Neural cell (in vitro differentiated cells): ENCODE measurements around the gene SLC29A3. TPM values are rescaled to one million over a fixed set of nuclear protein-coding genes. Genes with fewer than 3 reads are reported as not detected.

Experiments used
- H2AFZ ChIP-seq: fragments of 200-600, 300-800 bp; sonication (generic), shearing (Covaris generic); 2 replicates; pipeline ENCODE4 v1.6.0; 2014; ENCODE audit warnings: low read depth, mild to moderate bottlenecking, antibody characterized with exemption, low read length, moderate library complexity
- H3F3A ChIP-seq: fragments of 200-600 bp; shearing (Covaris generic); 2 replicates; pipeline ENCODE4 v1.6.1; 2016; ENCODE audit warnings: mild to moderate bottlenecking, moderate library complexity, mixed read lengths, antibody characterized with exemption, low read length; ENCODE audit not compliant: insufficient read depth, poor library complexity, severe bottlenecking
- H3K27ac ChIP-seq: fragments of 200-600, 300-800 bp; sonication (generic), shearing (Covaris generic); 2 replicates; pipeline ENCODE4 v1.5.1; 2014; ENCODE audit warnings: mild to moderate bottlenecking, low read length, moderate library complexity
- H3K27me3 ChIP-seq: fragments of 300-800, 200-600 bp; sonication (generic), shearing (Covaris generic); 2 replicates; pipeline ENCODE4 v1.6.0; 2014; ENCODE audit warnings: mild to moderate bottlenecking, low read depth, low read length, moderate library complexity; ENCODE audit not compliant: insufficient read depth
- H3K36me3 ChIP-seq: fragments of 300-800, 200-600 bp; sonication (generic), shearing (Covaris generic); 2 replicates; pipeline ENCODE4 v1.5.1; 2014; ENCODE audit warnings: mild to moderate bottlenecking, antibody characterized with exemption, low read length, moderate library complexity; ENCODE audit not compliant: insufficient read depth
- H3K4me2 ChIP-seq: fragments of 300-800, 200-600 bp; sonication (generic), shearing (Covaris generic); 2 replicates; pipeline ENCODE4 v1.6.0; 2014; ENCODE audit warnings: mild to moderate bottlenecking, low read length
- H3K4me3 ChIP-seq: fragments of 300-800, 200-600 bp; sonication (generic), shearing (Covaris generic); 2 replicates; pipeline ENCODE4 v1.5.1; 2014; ENCODE audit warnings: mild to moderate bottlenecking, low read length, moderate library complexity
- H3K79me2 ChIP-seq: fragments of 200-600 bp; shearing (Covaris generic); replicated peaks from 2 replicates; pipeline ENCODE4 v1.6.0; 2014; ENCODE audit warnings: mild to moderate bottlenecking, low read length, moderate library complexity; ENCODE audit not compliant: insufficient read depth
- H3K9ac ChIP-seq: fragments of 300-800, 200-600 bp; sonication (generic), shearing (Covaris generic); 2 replicates; pipeline ENCODE4 v1.6.1; 2016; ENCODE audit warnings: mild to moderate bottlenecking, low read length, mixed read lengths
- H3K9me2 ChIP-seq: fragments of 200-600 bp; shearing (Covaris generic); 2 replicates; pipeline ENCODE4 v1.6.1; 2016; ENCODE audit warnings: mild to moderate bottlenecking, low read length, mixed read lengths; ENCODE audit not compliant: insufficient read depth
- H3K9me3 ChIP-seq: fragments of 200-600, 300-800 bp; sonication (generic), shearing (Covaris generic); 2 replicates; pipeline ENCODE4 v1.6.1; 2016; ENCODE audit warnings: mild to moderate bottlenecking, mixed run types, low read length, moderate library complexity, mixed read lengths
- H4K20me1 ChIP-seq: fragments of 200-600 bp; shearing (Covaris generic); 2 replicates; pipeline ENCODE4 v1.6.1; 2016; ENCODE audit warnings: mild to moderate bottlenecking, mixed run types; ENCODE audit not compliant: insufficient read depth
- EP300 ChIP-seq: fragments of 450-650 bp; conservative IDR thresholded peaks from 2 replicates; pipeline ENCODE4 v1.6.1; 2014; ENCODE audit warnings: antibody characterized with exemption, mild to moderate bottlenecking, moderate library complexity; ENCODE audit not compliant: poor library complexity, severe bottlenecking
- EZH2 ChIP-seq: fragments of 200-600, 300-800 bp; shearing (Covaris generic), sonication (generic); IDR thresholded peaks from 2 replicates; pipeline ENCODE4 v1.6.1; 2014; ENCODE audit warnings: antibody characterized with exemption, low read length, borderline replicate concordance, mild to moderate bottlenecking; ENCODE audit not compliant: insufficient read depth, poor library complexity, severe bottlenecking
- MXI1 ChIP-seq: fragments of 450-650 bp; conservative IDR thresholded peaks from 2 replicates; pipeline ENCODE4 v1.6.1; 2014; ENCODE audit warnings: antibody characterized with exemption, mild to moderate bottlenecking; ENCODE audit not compliant: poor library complexity, severe bottlenecking
- POLR2AphosphoS5 ChIP-seq: IDR thresholded peaks from 2 replicates; pipeline ENCODE4 v1.6.1; 2012
- RAD21 ChIP-seq: fragments of 450-650 bp; conservative IDR thresholded peaks from 2 replicates; pipeline ENCODE4 v1.6.1; 2014; ENCODE audit warnings: antibody characterized with exemption, mild to moderate bottlenecking, moderate library complexity
- SMC3 ChIP-seq: fragments of 450-650 bp; conservative IDR thresholded peaks from 2 replicates; pipeline ENCODE4 v1.6.1; 2014; ENCODE audit warnings: antibody characterized with exemption, mild to moderate bottlenecking, moderate library complexity; ENCODE audit not compliant: poor library complexity
- TAF1 ChIP-seq: IDR thresholded peaks from 2 replicates; pipeline ENCODE4 v1.6.1; 2012; ENCODE audit warnings: low read depth
- polyA plus RNA-seq: library from polyadenylated mRNA; depleted of rRNA; stranded (reverse); fragments of >200 nt; gene quantifications from 2 replicates; pipeline ENCODE4 v1.2.3, GENCODE V29; 2014
- TF ChIP-seq, protein P1 (sequence below): IDR thresholded peaks from 2 replicates; pipeline ENCODE4 v1.6.1; 2012; ENCODE audit warnings: borderline replicate concordance
- TF ChIP-seq, protein P2 (sequence below): fragments of 450-650 bp; IDR thresholded peaks from 2 replicates; pipeline ENCODE4 v1.5.1; 2014; ENCODE audit warnings: antibody characterized with exemption, mild to moderate bottlenecking, moderate library complexity; ENCODE audit not compliant: poor library complexity, severe bottlenecking

SLC29A3 gene
- polyA plus RNA-seq, 1 donor from 2014 or later, result 2.3 TPM

DNA sequence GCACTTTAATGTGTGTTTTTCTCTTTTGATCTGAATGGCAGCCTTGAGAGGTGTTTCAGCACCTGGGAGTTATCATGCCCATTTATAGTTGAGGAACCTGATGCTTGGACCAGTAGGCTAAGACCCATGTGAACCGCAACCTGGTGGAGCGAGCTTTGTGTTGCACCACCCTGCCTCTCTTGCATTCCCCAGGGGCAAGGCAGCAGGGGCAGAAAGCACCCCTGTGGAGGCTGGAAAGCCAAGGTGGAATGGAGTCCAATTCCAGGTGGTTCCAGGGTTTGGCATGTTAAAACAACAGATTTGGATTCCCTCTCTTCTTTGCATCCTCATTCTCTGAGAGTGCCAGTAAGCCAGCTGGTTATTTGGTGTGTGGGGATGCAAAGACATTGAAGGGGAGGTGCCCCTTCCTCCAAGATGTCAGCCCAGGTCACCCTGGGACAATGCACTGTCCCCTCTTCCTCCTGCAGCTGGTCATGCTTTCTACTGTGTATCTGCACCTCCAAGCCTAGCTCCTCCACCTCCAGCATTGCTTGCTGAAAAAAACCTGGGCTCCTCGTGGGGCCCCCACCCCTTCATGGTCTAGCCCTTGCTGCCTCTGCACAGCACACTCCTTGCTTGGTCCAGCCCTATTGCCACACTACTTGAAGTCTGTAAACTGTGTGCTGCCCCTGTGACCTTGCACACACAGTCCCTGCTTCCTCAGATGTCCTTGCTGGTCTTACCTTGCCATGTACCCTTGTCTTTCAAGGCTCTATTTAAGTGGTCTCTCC is 72.0 kb downstream of the SLC29A3 start:
- no peak overlapping the region for H3K27ac ChIP-seq
- no peaks in the 10 kb centered on the region for H3K9me3 ChIP-seq
- no peak overlapping the region for H3K4me3 ChIP-seq
- no peaks in the 10 kb centered on the region for H3K79me2 ChIP-seq
- H3K27me3 ChIP-seq, result no peaks in the 10 kb centered on the region
- H4K20me1 ChIP-seq, result no peaks in the 10 kb centered on the region
- no peak overlapping the region for H3K9ac ChIP-seq
- TF ChIP-seq RAD21, result no peak
- no peak for TF ChIP-seq POLR2AphosphoS5
- no peak for TF ChIP-seq EP300
- TF ChIP-seq, protein P1, sequence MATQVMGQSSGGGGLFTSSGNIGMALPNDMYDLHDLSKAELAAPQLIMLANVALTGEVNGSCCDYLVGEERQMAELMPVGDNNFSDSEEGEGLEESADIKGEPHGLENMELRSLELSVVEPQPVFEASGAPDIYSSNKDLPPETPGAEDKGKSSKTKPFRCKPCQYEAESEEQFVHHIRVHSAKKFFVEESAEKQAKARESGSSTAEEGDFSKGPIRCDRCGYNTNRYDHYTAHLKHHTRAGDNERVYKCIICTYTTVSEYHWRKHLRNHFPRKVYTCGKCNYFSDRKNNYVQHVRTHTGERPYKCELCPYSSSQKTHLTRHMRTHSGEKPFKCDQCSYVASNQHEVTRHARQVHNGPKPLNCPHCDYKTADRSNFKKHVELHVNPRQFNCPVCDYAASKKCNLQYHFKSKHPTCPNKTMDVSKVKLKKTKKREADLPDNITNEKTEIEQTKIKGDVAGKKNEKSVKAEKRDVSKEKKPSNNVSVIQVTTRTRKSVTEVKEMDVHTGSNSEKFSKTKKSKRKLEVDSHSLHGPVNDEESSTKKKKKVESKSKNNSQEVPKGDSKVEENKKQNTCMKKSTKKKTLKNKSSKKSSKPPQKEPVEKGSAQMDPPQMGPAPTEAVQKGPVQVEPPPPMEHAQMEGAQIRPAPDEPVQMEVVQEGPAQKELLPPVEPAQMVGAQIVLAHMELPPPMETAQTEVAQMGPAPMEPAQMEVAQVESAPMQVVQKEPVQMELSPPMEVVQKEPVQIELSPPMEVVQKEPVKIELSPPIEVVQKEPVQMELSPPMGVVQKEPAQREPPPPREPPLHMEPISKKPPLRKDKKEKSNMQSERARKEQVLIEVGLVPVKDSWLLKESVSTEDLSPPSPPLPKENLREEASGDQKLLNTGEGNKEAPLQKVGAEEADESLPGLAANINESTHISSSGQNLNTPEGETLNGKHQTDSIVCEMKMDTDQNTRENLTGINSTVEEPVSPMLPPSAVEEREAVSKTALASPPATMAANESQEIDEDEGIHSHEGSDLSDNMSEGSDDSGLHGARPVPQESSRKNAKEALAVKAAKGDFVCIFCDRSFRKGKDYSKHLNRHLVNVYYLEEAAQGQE, result no peak
- TF ChIP-seq MXI1, result no peak
- no peak for TF ChIP-seq SMC3
- TF ChIP-seq TAF1, result no peak
- TF ChIP-seq EZH2, result no peak
- TF ChIP-seq, protein P2, sequence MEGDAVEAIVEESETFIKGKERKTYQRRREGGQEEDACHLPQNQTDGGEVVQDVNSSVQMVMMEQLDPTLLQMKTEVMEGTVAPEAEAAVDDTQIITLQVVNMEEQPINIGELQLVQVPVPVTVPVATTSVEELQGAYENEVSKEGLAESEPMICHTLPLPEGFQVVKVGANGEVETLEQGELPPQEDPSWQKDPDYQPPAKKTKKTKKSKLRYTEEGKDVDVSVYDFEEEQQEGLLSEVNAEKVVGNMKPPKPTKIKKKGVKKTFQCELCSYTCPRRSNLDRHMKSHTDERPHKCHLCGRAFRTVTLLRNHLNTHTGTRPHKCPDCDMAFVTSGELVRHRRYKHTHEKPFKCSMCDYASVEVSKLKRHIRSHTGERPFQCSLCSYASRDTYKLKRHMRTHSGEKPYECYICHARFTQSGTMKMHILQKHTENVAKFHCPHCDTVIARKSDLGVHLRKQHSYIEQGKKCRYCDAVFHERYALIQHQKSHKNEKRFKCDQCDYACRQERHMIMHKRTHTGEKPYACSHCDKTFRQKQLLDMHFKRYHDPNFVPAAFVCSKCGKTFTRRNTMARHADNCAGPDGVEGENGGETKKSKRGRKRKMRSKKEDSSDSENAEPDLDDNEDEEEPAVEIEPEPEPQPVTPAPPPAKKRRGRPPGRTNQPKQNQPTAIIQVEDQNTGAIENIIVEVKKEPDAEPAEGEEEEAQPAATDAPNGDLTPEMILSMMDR, result no peak
- H3K36me3 ChIP-seq, result no peaks in the 10 kb centered on the region
- H3K4me2 ChIP-seq, result no peak overlapping the region
- H3K9me2 ChIP-seq, result no peaks in the 10 kb centered on the region
- no peaks in the 10 kb centered on the region for H3F3A ChIP-seq
- H2AFZ ChIP-seq, result no peak overlapping the region

DNA sequence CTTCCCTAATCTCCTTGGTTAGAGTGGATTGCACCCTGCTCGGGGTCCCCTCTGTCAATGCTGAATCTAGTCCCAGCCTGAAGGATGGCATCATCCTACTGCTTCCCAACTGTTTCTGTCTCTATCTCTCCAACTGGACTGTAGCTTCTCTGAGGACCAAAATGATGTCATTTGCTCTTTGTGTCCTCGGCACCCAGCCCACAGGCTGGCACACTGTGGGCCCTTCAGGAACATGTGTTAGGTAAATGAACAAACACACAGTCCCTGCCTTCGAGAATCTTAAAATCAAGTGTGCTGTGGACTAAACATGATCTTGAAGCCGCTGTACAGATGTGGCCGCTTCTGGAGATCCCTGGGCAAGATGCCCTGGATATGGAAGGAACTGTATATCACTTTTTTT is 72.6 kb downstream of the SLC29A3 start:
- H4K20me1 ChIP-seq, result no peaks in the 10 kb centered on the region
- no peaks in the 10 kb centered on the region for H3K79me2 ChIP-seq
- H3K9me2 ChIP-seq, result no peaks in the 10 kb centered on the region
- H2AFZ ChIP-seq, result no peak overlapping the region
- no peak overlapping the region for H3K27ac ChIP-seq
- H3K9ac ChIP-seq, result no peak overlapping the region
- no peak overlapping the region for H3K4me3 ChIP-seq
- H3K36me3 ChIP-seq, result no peaks in the 10 kb centered on the region
- no peaks in the 10 kb centered on the region for H3K9me3 ChIP-seq
- H3K4me2 ChIP-seq, result no peak overlapping the region
- no peaks in the 10 kb centered on the region for H3F3A ChIP-seq
- no peak for TF ChIP-seq EP300
- TF ChIP-seq, protein P1, result no peak
- TF ChIP-seq TAF1, result no peak
- TF ChIP-seq MXI1, result no peak
- no peaks in the 10 kb centered on the region for H3K27me3 ChIP-seq
